Measurements from ENCODE around the gene PTPRR.
A peak's percentile ranks its signal among the peaks of the same experiment; 100 is the strongest.
"Not testable (repeated sequence)": the region's sequence is repeated elsewhere in the genome, so short reads cannot be mapped to it uniquely, and the experiment has no call there.

The PTPRR gene

DNA sequence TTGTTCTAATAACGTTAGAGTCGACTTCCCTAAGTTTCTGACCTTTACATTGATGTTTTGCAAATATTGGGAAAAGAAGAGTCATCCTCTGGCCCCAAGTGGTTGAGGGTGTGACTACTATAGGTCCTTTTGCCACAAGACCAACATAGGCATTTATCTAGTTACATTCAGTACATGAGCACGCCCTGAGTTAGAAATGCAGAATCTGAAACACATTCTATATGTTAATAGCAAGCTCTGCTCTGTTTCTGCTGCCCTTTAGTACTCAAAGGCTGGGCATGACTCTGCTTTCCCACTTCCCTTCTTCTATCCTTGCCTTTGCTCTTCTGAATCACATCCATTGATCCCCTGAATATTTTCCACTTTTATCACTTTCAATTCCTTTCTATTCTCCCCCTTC lies 168.2 kb downstream of the PTPRR start:
- no peak for DNase-seq

DNA sequence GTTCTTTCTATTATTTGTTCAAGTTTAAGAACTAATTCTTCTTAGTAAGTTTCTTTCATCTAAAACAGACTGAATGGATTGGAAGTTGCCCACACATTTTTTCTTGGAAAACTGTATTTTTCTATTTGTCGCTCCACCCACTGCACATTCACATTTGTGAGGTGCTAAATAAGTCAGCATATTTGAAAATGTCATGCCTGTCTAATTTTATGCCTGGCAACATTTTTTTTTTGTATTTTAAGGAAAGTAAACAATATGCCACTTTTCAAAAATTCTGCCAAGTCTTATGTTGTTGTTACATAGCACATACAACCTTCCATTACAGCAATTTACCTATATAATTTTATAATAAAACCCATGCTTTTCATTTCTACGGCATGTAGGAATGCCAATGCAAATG lies 170.6 kb downstream of the PTPRR start:
- no peak for DNase-seq

DNA sequence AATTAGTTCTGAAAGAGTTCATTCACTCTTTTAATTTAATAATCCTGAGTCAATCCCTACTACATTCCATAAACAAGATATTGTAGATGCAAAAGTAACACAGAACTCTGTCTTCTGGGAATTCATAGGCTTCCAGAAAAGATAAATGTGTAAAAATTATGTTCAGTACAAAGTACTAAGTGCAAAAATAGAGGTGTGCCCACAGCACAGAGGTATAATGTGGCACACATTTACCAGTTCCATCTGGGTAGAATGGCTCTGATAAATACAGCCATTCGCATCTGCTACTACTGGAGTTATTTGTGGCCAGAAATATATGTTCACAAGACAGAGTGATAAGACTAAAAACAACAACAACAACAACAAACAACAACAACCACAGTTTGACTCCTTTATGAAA lies 171.7 kb downstream of the PTPRR start:
- DNase-seq: no peak

DNA sequence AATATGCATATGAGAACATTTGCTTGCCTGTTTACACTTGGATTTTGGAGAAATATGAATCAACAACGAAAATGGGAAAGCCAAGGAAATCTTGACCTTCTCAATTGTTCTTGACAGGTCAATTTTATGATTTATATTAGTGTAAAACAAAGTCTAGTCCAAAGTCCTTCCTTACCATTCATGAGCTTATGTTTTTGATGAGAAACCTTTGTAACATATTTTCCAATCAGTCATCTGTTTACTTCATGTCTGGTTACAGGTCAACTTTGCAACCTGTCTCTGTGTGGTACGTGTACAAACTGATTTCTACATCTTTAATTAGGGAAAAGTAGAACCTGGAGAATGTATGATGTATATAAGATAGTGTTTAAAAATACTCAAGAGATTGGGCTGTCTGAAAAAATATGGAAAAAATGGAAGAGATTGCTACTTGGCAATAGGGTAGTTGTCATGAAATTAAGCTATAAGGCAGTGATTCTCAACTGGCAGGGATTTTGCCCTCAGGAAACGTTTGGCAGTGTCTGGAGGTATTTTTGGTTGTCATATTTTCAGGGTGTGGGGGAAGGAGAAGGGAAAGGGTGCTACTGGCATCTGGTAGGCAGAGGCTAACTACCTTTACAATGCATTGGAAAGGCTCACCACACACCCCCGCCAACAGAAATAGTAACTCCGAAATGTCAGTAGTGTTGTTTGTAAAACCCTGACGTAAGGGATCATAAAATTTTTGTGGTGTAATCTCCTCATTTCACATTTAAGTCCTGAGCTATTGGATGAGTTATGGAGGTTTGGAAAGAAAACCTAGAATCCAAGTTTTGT lies 172.9 kb downstream of the PTPRR start:
- DNase-seq: peak in 2 of 58 donors; percentile 3 to 10

DNA sequence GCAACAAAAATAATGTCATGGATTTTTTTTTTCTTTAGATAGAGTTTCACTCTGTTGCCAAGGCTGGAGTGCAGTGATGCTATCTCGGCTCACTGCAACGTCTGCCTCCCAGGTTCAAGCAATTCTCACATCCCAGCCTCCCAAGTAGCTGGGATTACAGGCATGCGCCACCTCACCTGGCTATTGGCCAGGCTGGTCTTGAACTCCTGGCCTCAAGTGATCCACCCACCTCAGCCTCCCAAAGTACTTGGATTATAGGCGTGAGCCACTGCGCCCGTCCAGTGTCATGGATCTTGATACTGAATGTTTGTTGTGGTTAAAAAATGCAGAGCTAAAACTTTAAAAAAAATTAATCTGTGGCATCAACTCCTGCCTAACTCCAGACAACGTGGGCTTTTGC lies 175.5 kb downstream of the PTPRR start:
- no peak for DNase-seq

DNA sequence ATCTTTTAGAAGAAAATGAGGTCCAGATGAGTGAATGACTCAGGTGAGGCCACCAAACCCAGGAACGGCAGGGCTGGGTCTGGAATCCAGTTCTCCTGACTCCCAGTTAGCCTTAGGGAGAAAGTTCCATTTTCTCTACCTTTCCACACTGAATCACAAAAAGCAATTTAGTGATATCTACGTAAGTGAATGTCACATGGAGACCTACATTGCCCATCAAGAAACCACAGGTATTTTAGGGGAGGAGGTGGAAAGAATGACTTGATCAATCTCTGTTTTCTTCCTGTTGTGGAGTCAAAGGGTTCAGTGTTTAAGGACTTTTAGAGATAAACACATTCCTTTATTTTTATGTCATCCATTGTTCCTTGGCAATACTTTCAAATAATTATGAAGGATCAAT lies 176.4 kb downstream of the PTPRR start:
- DNase-seq: no peak

DNA sequence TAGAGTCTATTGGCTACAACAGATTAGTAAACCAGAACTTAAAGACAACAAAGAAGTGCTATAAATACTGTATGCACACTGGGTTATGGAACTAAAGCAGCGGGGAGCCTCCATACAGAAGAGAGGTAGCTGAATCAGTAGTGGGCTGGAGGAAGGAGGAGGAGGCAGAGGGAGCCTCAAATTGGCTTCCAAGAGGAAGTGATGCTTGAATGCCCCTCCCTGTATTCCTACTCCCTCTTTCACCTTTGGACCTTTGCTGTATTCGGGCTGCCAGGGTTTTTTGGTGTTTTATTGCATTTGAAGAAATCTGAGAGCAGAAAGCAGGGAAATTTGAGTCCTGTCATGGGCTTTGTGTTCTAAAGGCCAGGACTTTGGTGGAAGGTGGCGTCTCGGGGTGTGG lies 179.3 kb downstream of the PTPRR start:
- DNase-seq: no peak

DNA sequence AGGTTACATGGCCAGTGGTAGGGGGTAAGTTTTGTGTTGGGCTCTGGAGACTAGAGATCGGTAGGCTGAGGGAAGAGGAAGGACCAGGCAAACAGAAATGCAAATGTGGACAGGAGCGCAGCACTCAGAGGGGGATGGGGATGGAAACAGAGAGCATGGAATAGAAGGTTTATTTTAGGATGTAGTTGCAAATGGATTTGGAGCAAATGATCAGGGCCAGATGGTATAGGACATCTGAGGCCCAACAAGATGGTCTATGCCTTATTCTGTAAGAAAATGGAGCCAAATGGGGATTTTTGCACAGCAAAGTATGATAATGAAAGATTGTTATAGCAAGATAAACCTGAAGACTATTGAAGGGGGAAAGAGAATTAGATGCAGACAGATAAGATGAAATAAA lies 180.8 kb downstream of the PTPRR start:
- no peak for DNase-seq

DNA sequence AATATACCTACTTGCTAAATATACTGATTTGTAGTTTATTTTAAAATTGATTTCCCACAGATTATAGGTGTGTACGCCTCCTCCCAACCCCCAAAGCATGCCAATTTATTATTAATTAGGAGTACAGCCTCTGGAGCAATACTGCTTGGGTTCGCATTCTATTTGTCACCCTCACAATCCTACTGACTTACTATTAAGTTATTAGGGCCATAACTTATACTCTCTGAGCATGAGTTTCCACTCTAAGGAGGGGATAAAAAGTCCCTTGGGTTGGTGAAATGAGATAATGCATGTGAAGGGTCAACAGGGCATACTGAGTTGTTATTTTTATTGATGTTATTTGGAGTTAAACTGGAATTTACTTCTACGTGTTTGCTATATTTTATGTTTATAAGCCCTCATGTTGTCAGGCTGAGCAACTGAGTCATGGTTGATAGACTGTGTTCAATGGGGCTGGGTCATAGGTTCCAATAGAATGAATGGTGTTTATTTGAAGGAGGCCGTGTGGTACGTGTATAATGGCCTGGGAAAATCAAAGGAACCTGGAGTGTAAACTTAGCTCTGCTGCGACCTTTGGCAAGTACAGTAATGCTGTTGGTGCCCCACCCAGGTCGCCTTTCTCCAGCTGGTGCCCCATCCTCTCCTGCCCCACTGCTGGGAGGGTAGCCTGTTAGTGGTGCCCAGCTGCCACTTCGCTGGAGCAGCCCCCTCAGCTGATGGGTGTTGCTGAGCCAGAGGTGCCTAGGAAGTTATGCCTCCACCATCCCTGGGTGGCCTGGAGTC lies 184.0 kb downstream of the PTPRR start:
- no peak for DNase-seq

DNA sequence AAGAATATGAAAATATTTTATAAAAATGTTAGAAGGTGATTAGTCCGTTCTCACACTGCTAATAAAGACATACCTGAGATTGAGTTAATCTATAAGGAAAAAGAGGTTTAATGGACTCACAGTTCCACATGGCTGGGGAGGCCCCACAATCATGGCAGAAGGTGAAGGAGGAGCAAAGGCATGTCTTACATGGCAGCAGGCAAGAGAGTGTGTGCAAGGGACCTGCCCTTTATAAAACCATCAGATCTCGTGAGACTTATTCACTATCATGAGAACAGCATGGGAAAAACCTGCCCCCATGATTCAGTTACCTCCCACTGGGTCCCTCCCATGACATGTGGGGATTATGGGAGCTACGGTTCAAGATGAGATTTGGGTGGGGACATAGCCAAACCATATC lies 185.3 kb downstream of the PTPRR start:
- not testable (repeated sequence) for DNase-seq

DNA sequence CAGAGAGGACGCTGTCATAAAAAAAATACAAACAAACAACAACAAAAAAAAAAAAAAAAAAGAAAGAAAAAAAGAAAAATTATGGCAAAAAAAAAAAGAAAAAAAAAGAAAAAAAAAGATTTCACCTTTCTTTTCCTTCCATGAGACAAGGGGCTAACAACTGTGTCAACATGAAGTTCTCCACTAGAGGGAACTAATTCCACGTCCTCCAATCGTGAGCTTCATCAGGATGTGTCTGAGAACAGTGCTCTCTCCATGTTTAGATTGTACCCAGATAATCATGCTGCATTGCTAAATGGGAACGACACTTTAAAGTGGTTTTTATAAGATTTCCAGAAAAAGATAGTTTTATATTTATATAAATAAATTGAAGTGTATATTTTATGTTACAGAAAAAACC lies 187.2 kb downstream of the PTPRR start:
- DNase-seq: peak in 11 of 58 donors; percentile 8 to 69 (median 21)

DNA sequence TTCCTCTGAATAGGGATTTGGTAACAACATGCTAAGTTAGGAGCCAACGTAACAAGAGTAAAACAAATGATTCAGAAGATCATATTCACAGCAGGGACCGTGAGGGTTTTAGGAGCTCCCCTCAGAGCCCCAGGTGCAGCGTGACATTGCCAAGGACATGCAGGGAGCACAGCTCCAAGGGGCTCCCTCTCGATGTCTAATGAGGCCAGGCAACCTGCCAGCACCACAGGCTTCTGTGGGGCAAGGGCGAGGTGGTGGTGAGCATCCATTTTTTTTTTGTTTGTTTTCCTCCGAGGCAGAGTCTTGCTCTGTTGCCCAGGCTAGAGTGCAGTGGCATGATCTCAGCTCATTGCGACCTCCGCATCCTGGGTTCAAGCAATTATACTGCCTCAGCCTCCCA lies 188.3 kb downstream of the PTPRR start:
- DNase-seq: no peak

DNA sequence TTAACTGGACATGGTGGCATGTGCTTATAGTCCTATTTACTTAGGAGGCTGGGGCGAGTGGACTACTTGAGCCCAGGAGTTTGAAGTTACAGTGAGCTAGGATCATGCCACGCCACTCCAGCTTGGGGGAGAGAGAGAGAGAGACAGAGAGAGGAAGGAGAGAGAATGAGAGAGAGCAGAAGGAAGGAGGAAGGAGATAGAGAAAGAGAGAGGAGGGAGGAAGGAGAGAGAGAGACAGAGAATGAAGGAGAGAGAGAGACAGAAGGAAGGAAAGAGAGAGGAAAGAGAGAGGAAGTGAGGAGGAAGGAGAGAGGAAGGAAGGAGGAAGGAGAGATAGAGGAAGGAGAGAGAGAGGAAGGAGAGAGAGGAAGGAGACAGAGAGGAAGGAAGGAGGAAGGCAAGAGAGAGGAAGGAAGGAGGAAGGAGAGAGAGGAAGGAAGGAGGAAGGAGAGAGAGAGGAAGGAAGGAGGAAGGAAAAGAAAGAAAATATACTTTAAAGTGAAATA lies 189.8 kb downstream of the PTPRR start:
- DNase-seq: no peak

DNA sequence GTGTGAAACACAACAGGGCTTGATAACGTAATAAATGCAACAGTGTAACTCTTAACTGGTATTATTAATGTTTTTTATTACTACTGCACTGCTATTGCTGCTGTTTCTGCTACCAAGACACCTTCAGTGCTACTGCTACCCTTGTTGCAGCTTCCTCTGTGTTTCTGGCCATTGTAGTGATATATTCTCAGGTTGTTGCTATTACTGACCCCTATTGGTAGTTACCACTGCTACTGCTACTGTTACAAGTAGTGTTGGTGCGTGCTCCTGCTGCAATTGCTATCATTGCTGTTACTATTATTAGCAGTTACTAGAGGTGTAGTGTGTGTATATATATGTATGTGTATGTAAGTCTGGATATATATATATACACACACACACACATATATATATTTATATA lies 196.1 kb downstream of the PTPRR start:
- DNase-seq: no peak

DNA sequence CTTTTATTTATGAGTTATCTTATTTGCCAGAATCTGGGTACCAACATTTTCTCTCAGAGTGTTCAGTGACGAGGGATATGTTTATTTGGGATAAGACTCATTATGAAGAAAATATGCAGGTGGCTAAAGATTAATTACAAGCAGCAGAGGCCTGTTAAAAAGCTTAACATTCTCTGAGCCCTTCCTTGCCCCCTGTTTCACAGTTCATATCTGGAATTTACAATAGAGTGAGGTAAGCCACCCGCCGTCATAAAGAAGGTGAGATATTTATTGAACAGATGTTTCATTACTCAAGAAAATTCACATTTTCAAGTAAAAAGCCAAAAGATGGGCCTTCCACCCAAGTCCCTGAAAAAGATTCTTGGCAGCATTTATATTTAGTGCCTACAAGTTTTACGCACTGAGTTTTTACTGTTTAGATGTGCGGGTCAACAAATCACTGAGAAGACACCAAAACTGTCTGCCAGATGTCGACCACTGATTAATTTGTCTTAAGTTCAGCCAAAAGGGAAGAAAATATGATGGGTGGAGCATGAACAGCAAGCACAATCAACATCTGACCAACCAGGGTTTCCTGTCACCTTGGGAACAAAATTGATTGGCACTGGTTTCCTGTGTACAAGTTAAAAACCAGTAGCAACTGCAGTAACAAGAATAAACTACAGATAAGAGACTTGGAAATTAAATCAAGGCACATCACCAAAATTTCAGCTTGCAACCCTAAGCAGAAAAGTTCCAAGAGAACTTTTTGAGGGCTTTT lies 197.8 kb downstream of the PTPRR start:
- no peak for DNase-seq

DNA sequence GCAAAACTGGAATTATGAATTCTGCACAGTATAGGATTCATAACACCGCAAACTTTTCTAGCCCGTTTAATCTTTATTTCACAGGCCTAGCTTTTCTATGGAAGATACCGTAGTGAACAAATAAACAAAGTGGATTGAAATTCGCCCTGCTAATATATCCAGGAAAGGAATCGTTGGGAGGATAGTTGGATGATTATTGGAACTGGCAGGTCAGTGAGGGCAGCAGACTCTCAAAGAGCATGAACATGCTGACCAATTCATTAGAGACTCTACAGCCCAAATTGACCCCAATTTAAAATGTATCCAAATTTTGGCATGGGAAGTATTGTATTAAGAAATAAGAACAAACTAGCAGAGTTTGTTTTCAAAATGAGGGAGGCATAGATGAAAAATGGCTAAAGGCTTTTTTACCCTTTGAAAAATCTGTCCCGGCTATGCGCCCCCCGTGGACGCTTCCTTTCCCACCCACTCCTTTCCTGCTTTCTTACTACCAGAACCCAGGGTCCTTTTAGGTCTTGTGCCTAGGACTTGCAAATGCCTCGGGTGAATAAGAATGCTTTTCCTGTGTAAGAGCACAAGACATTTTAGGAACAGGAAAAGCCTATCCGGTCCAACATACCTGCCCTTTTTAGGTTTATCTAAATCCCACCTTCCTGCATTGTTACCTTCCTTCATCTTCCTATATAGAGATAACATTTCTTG lies 198.7 kb downstream of the PTPRR start:
- DNase-seq: no peak

DNA sequence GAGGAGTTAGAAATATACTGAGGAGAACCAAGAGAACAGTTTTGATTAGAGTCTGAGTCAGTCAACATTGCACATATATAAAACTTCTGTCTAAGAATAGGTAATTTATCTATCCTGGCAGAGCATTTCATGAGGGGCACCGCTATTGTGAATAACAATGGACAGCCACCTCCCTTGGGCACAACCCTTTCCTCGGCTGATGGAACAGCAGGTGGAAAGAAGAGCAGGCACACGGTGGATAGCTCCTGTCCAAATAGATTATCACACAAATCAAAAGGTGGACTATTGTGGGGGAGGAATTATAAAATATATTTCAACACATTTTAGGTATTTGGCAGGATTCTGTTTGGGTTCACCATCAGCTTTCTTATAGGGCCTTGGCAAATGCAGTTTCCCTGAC lies 199.3 kb downstream of the PTPRR start:
- no peak for DNase-seq

DNA sequence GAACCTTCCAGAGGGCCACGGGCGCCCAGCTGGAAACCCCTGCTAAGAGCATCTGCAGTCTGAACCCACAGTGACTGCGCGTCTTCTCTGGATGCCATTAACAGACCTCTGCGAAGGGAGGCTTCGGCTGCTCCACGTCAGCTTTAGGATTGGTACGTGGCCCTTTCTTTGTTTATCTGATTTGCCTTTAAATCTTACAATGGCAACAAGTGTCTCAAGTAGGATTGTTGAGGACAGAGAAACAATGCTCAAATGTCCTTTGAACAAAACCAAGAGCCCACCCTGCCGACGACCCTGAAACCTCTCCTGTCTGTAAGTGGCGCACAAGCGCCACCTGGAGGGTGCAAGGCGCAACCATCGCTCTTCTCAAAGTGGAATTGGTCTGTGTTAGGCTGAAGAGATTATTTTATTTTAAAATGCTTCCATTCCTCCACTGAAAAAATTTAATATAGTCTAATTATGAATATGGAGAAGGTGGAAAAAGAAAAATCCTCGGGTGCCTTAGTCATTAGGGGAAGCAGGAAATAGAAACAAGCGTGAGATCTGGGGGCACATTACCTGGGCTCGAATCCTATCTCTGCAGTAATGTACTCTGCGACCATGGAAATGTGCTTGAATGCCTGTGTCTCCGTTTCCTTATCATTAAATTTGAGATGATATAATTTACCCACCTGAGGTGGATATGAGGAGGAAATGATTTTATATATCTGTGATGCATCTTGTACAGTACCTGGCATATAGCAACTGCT lies 200.7 kb downstream of the PTPRR start:
- peak in 40 of 58 donors; percentile 7 to 70 (median 28) for DNase-seq

DNA sequence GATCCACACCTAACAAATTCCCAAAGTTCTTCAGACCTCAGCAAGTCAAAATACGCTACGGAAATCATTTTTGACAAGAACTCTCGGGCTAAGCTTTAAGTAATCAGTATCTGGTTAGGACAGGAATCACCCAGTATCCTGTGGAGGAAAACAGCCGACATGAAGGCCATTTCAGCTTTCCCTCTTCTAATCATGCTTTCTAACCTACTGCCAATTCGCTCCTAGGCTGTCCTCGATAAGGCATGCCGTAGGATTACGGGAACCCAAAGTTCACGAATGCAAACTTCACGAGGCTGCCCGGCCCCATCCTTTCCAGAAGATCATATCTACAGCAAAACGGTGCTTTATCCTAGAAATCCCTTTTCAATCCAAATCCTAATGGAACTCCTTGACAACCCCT lies 201.5 kb downstream of the PTPRR start:
- DNase-seq: no peak

DNA sequence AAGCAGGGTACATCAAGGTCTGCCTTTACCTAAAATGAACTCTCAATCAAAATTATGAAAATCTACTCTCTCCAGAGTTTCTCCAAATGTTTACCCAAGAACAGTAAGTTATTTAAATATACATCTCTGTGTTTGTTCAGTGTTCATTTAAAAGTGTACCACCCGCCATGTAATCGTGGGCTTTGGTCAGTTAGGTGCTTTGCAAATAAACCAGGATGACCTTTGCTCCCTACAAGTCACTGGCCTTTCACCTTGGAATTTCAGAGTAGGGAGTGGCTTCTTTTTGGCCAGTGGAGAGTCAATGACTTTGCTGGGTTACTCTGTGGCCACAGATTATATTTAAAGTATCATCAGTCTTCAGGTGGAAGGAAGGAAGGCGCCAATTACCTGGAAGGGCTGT lies 208.7 kb downstream of the PTPRR start:
- no peak for DNase-seq

Data from anterior cingulate cortex (tissue), 58 donors.